GM23338 (cell line): ENCODE measurements around the gene TTC28.

Experiments
- CREB1 ChIP-seq: fragments of 250-450 bp; sonication (Bioruptor Pico); IDR thresholded peaks from 2 replicates; pipeline ENCODE4 v1.5.0; 2020; ENCODE audit warnings: low read depth, mild to moderate bottlenecking, moderate library complexity
- POLR2AphosphoS5 ChIP-seq: IDR thresholded peaks from 2 replicates; pipeline ENCODE4 v1.6.1; 2016; ENCODE audit warnings: antibody characterized with exemption, low read depth

DNA sequence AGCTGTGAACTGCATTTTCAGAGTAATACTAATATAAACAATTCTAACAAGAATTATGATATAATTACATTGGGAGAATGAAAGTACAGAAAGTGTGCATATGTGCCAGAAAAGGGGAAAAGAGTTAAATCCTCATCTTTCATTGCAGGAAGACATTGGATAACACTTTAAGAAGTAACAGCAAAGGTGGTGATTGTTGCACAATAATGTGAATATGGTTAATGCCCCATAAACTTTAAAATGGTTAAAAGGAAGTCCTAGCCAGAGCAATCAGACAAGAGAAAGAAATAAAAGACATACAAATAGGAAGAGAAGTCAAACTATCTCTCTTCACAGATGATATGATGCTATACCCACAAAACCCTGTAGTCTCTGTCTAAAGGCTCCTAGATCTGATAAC lies 111.5 kb downstream of the TTC28 start:
- no peak for TF ChIP-seq CREB1 (CRISPR knock-in tag)
- no peak for TF ChIP-seq POLR2AphosphoS5
